ENCODE data around the gene NRF1. TPM values are rescaled to one million over a fixed set of nuclear protein-coding genes. Genes with fewer than 3 reads are reported as not detected.

NRF1 gene
- total and polyA plus RNA-seq, 2 of the 13 experiments (the other 11 are each of a cell fraction or from before 2014, with no cell fraction given) = 9.3 to 10.1 TPM

- BruUV-seq (replicated peaks) = no TSS peak
- H3K9ac ChIP-seq (ENCODE audit: insufficient read depth, low read depth, low read length) = peak overlapping the region; percentile 46
- peak overlapping the region; percentile 75 to 83 (median 82) for H3K4me3 ChIP-seq (replicated peaks in 1 of 3; ENCODE audit: insufficient read depth in 1 of 3, low read depth in 2 of 3, low read length in 3 of 3)
- peak; percentile 70 for ATAC-seq
- H4K20me1 ChIP-seq (ENCODE audit: insufficient read depth, low read length) = peaks cover 8% of the 10 kb centered on the region; the same call in 1 of the 2 replicates
- peak overlapping the region; percentile 91 for H3K4me2 ChIP-seq (ENCODE audit: low read depth, low read length)
- ChIA-PET POLR2A (interaction anchor here (0.7 kb wide), 1 partner anchor 169 kb away, joined by 3 read pairs; no protein-coding TSS in a partner anchor), CTCF (ENCODE audit: low intra/inter-chr PET ratio, low total read pairs) (no interaction called here)
- no peak overlapping the region for H3K27ac ChIP-seq (ENCODE audit: extremely low read length, insufficient read depth, low read length)
- in situ Hi-C loops (cut with HindIII; ENCODE audit: extremely low pct_ligation_motif_present, low pct_unique_long_range_greater_than_20kb) = no loop called here
- 1% methylated on average over 15 of the region's 76 CpGs for WGBS (ENCODE audit: low lambda C conversion rate)
- no peaks in the 10 kb centered on the region for H3K36me3 ChIP-seq (replicated peaks in 1 of 2; ENCODE audit: control insufficient read depth in 1 of 2, insufficient read depth in 2 of 2, low read length in 2 of 2)
- H3K9me3 ChIP-seq (ENCODE audit: low read length) = no peaks in the 10 kb centered on the region
- peak; percentile 61 for DNase-seq (ENCODE audit: low spot score)
- intact Hi-C loops (cut with micrococcal nuclease; ENCODE audit: unreplicated experiment) = loop anchor here (2.0 kb wide), 1 partner anchor 45 kb away; no protein-coding TSS in a partner anchor
- H3K79me2 ChIP-seq (ENCODE audit: insufficient read depth, low read length) = no peaks in the 10 kb centered on the region
- no peak for FAIRE-seq
- peaks cover 10 to 34% of the 10 kb centered on the region in 2 experiments for H3K27me3 ChIP-seq (ENCODE audit: control insufficient read depth in 1 of 2, insufficient read depth in 2 of 2, low read length in 2 of 2)
- H3K4me1 ChIP-seq (ENCODE audit: insufficient read depth, low read length) = peaks cover 10% of the 10 kb centered on the region
- no peak overlapping the region for H2AFZ ChIP-seq (ENCODE audit: low read length)
- TF ChIP-seq NCOR1 (IDR thresholded peaks at IDR 0.05; ENCODE audit: borderline replicate concordance, low read length) = no peak
- 0 out of 2 replicates have a peak, but pooled peaks have one; percentile 17 for TF ChIP-seq PCBP1 (IDR thresholded peaks at IDR 0.05; ENCODE audit: borderline replicate concordance, low read depth, low read length)
- no peak for TF ChIP-seq NFYC (CRISPR knock-in tag; IDR thresholded peaks at IDR 0.05)
- TF ChIP-seq KDM1A (CRISPR knock-in tag; IDR thresholded peaks at IDR 0.05) = no peak
- no peak for TF ChIP-seq FOXO1 (CRISPR knock-in tag; IDR thresholded peaks at IDR 0.05)
- no peak for TF ChIP-seq GRHL1 (CRISPR knock-in tag; conservative IDR thresholded peaks at IDR 0.05)
- no peak for TF ChIP-seq ZNF550 (CRISPR knock-in tag; IDR thresholded peaks at IDR 0.05; ENCODE audit: borderline replicate concordance)
- no peak for TF ChIP-seq DRAP1 (CRISPR knock-in tag; IDR thresholded peaks at IDR 0.05)
- no peak for TF ChIP-seq ZNF781 (CRISPR knock-in tag; IDR thresholded peaks at IDR 0.05; ENCODE audit: borderline replicate concordance, not compliant biosample characterization)
- TF ChIP-seq ATF7 (IDR thresholded peaks at IDR 0.05) = no peak
- 0 out of 2 replicates have a peak, but pooled peaks have one; percentile 43 for TF ChIP-seq ATF7 (CRISPR knock-in tag; IDR thresholded peaks at IDR 0.05)
- no peak for TF ChIP-seq ZNF740 (CRISPR knock-in tag; IDR thresholded peaks at IDR 0.05)
- peak; percentile 2; the same call in 1 of the 2 replicates for TF ChIP-seq TBX2 (CRISPR knock-in tag; IDR thresholded peaks at IDR 0.05; ENCODE audit: borderline replicate concordance)
- peak; percentile 10; the same call in 1 of the 2 replicates for TF ChIP-seq HDAC1 (CRISPR knock-in tag; IDR thresholded peaks at IDR 0.05)
- TF ChIP-seq ZNF574 (CRISPR knock-in tag; IDR thresholded peaks at IDR 0.05) = 0 out of 2 replicates have a peak, but pooled peaks have one; percentile 4
- 0 out of 2 replicates have a peak, but pooled peaks have one; percentile 3 for TF ChIP-seq ZNF547 (CRISPR knock-in tag; IDR thresholded peaks at IDR 0.05)
- no peak for TF ChIP-seq ZNF253 (CRISPR knock-in tag; IDR thresholded peaks at IDR 0.05; ENCODE audit: borderline replicate concordance)
Measured at GRCh38 chr7:129779602-129780256, 168.2 kb downstream of the NRF1 start.
